Fibroblast of mammary gland (primary cell): Measurements from ENCODE around the gene BCAR3.

Experiments used
- DNase-seq: peaks from one replicate; pipeline ENCODE4 v3.0.0-alpha.2; 2010; ENCODE audit warnings: low read depth
- H3K4me3 ChIP-seq: 2 replicates; pipeline ENCODE4 v1.5.1; 2011; ENCODE audit warnings: low read depth, mild to moderate bottlenecking, low read length, moderate library complexity; ENCODE audit not compliant: control insufficient read depth
- TF ChIP-seq, protein P1 (sequence below): conservative IDR thresholded peaks from 2 replicates; pipeline ENCODE4 v1.5.1; 2011; ENCODE audit warnings: low read depth, low read length, inconsistent platforms; ENCODE audit not compliant: control insufficient read depth, insufficient read depth

Gene BCAR3

DNA sequence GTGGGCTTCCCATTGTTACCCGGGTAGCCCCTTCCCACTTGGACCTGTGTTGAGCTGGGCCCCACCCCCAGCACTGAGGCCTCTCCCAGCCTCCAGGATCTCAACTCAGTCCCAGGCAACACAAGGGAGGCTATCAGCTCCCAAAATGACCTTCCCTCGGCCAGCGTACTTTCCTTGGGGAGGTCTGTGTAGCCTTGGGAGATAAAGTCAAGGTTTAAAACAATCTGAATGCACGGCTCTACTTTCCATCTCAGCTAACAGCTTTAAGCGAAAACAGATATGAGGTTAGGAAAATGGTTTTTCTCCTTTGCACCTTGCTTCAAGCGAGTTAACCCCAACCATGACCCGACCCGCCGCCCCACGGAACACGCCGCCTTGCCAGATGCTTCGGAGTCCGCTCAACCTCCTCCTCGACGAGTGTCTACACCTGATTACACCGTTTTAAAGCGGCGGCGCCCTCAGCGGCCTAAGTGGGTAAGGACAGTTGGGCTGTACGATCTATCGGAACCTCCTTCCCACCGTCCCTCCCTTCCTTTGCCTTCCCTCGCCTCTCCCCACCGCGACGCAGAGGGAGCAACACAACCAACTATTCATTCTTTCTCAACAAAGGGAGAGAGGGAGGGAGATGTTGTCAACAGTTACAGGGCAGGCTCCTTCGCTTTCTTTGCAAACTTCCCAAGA is 1.1 kb downstream of the BCAR3 start:
- peak overlapping the region; percentile 75 for H3K4me3 ChIP-seq
- DNase-seq, result peak; percentile 89
- TF ChIP-seq, protein P1, sequence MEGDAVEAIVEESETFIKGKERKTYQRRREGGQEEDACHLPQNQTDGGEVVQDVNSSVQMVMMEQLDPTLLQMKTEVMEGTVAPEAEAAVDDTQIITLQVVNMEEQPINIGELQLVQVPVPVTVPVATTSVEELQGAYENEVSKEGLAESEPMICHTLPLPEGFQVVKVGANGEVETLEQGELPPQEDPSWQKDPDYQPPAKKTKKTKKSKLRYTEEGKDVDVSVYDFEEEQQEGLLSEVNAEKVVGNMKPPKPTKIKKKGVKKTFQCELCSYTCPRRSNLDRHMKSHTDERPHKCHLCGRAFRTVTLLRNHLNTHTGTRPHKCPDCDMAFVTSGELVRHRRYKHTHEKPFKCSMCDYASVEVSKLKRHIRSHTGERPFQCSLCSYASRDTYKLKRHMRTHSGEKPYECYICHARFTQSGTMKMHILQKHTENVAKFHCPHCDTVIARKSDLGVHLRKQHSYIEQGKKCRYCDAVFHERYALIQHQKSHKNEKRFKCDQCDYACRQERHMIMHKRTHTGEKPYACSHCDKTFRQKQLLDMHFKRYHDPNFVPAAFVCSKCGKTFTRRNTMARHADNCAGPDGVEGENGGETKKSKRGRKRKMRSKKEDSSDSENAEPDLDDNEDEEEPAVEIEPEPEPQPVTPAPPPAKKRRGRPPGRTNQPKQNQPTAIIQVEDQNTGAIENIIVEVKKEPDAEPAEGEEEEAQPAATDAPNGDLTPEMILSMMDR, result peak; percentile 63

DNA sequence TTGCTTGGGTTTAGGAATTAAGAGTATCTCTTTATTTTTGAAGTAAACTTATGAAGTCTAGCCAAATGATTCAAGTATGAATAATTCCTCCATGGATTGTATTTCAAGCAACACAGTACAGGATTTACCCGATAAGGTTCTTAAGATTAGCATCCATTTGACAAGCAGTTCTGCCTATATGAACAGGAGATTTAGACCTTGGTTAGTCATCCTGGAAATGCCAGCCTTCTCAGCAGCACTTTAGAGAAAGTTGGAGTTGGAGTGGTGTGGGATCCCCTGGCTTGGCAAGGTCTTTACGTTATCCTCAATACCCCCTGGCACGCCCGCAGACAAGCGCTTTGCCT is 1.6 kb downstream of the BCAR3 start:
- peak; percentile 75 for DNase-seq
- peak overlapping the region; percentile 75 for H3K4me3 ChIP-seq
- TF ChIP-seq, protein P1, result no peak

DNA sequence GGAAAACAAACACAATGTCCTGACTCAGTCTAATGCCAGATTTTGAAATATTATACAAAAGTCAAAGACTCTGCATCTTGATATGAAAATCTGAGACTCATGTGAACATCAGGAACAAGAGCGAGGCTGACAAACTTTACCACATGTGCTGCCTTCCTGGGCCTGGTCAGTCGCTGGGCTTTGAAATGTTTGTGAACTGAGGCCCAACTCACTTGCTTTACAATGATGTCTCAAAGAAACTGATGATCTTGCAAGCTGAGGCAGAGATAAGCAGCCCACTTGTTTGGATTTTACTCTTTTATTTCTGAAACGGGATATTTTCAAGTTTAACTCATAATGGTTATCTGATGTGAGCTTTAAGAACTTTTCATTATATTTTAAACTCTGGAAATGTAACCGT is 2.1 kb downstream of the BCAR3 start:
- DNase-seq, result no peak
- H3K4me3 ChIP-seq, result peak overlapping the region; percentile 75
- TF ChIP-seq, protein P1, result no peak

DNA sequence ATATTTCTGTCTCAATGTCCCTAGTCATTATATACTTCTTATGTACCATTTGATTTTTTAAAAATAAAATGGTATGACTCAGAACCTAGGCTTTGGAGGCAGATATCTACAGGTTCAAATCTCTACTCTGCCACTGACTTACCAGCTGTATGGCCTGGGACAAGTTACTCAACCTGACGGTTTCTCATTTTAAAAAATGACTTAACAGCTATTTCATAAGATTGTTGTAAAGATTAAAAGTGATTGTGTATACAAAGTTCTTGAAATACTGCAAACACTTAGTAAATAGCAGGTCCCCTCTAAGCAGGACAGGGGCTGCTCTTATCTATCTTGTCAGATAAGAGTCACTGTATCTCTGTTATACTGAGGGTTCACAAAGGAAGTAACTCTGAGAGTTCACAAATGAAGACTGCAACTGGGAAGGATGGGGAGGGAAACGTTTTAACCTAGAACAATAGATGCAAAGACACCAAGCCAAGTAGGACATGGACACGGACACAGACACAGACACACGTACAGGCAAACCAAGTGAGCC is 2.6 kb downstream of the BCAR3 start:
- no peak overlapping the region for H3K4me3 ChIP-seq
- TF ChIP-seq, protein P1, result no peak
- no peak for DNase-seq

DNA sequence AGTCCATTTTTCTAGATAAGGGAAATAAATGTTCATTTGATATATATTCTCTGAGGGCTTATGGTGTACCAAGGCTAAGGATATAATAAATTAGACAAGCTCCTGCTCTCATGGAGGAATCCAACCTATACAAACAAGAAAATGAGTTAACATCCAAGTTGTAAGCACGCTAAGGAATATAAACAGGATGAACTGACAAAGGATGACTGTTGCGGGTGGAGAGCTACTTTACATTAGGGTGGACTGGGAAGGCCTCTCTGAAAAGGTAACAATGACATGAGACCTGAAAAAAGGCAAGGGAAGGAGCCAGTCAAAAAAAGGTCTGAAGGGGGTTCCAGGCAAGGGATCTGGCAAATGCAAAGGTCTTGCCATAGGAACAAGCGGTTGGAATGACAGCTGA is 3.1 kb downstream of the BCAR3 start:
- TF ChIP-seq, protein P1, result no peak
- H3K4me3 ChIP-seq, result no peak overlapping the region
- no peak for DNase-seq

DNA sequence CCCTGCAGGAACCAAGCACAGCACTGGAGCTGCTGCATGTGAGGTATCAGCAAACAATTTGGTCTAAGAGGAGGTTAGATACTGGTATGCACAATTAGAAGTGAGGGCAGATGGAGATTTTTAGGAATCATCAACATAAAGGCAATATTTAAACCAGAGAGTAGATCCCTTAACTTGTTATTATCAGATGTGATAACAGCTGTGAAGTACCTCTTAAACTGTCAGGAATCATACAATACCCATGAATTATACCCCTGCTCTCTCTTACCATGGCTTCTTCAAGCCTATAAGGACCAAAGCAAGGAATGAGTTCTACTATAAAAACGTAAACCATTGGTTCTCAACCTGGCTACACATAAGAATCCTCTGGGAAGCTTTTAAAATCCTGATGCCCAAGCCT is 3.9 kb downstream of the BCAR3 start:
- TF ChIP-seq, protein P1, result no peak

More for the DNA sequence above, 3.9 kb downstream of the BCAR3 start:
- DNase-seq, result no peak
- no peak overlapping the region for H3K4me3 ChIP-seq
